ENCODE measurements around the gene MAP3K13. TPM values are rescaled to one million over a fixed set of nuclear protein-coding genes. Genes with fewer than 3 reads are reported as not detected.
"Not testable (repeated sequence)": the region's sequence is repeated elsewhere in the genome, so short reads cannot be mapped to it uniquely, and the experiment has no call there.

The MAP3K13 gene
- total RNA-seq, 1 donor from 2014 or later = 26.4 TPM

- H3K36me3 Mint-ChIP-seq (ENCODE audit: low read depth, unreplicated experiment) = peaks cover 5% of the 10 kb centered on the region
- TF ChIP-seq CTCF (IDR thresholded peaks at IDR 0.05; ENCODE audit: unreplicated experiment) = peak; percentile 62
- H3K27ac Mint-ChIP-seq (ENCODE audit: unreplicated experiment) = no peak overlapping the region
- no peaks in the 10 kb centered on the region for H3K9me3 Mint-ChIP-seq (ENCODE audit: unreplicated experiment)
- no peak overlapping the region for H3K4me3 Mint-ChIP-seq (ENCODE audit: unreplicated experiment)
- no peaks in the 10 kb centered on the region for H3K27me3 Mint-ChIP-seq (ENCODE audit: unreplicated experiment)
- DNase-seq (ENCODE audit: low spot score) = no peak
- no peaks in the 10 kb centered on the region for H3K4me1 Mint-ChIP-seq (ENCODE audit: unreplicated experiment)
Observed at GRCh38 chr3:185460719-185461350, 97.9 kb downstream of the MAP3K13 start.

GRCh38 chr3:185465471-185465870 is 102.5 kb downstream of the MAP3K13 start:
- DNase-seq (ENCODE audit: low spot score) = no peak
- Mint-ChIP-seq H3K36me3 (ENCODE audit: low read depth, unreplicated experiment) (peaks cover 13% of the 10 kb centered on the region), H3K27me3 (ENCODE audit: unreplicated experiment) (no peaks in the 10 kb centered on the region), H3K4me1 (ENCODE audit: unreplicated experiment) (peaks cover 5% of the 10 kb centered on the region), H3K9me3 (ENCODE audit: unreplicated experiment) (no peaks in the 10 kb centered on the region), H3K4me3 (ENCODE audit: unreplicated experiment) (no peak overlapping the region), H3K27ac (ENCODE audit: unreplicated experiment) (no peak overlapping the region)
- no peak for TF ChIP-seq CTCF (IDR thresholded peaks at IDR 0.05; ENCODE audit: unreplicated experiment)

DNA sequence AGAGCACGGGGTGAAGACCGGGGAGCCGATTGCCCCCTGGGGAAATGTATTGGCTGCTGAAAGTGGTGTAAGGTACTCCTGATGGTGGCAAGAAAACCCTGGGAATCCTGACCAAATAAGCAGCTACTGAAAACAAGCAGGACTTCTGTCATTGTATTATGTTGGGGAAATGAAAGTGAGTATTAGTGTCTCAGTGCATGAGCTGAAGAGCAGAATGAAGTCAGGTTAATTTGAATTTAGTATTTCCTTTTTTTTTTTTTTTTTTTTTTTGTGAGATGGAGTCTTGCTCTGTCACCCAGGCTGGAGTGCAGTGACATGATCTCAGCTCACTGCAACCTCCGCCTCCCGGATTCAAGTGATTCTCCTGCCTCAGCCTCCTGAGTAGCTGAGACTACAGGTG is 103.2 kb downstream of the MAP3K13 start:
- H3K36me3 Mint-ChIP-seq (ENCODE audit: low read depth, unreplicated experiment) = peaks cover 13% of the 10 kb centered on the region
- not testable (repeated sequence) for H3K9me3 Mint-ChIP-seq (ENCODE audit: unreplicated experiment); H3K4me1 Mint-ChIP-seq (ENCODE audit: unreplicated experiment); H3K27me3 Mint-ChIP-seq (ENCODE audit: unreplicated experiment); DNase-seq (ENCODE audit: low spot score); H3K4me3 Mint-ChIP-seq (ENCODE audit: unreplicated experiment); H3K27ac Mint-ChIP-seq (ENCODE audit: unreplicated experiment)

- TF ChIP-seq CTCF (IDR thresholded peaks at IDR 0.05; ENCODE audit: unreplicated experiment) = no peak
- Mint-ChIP-seq H3K27ac (ENCODE audit: unreplicated experiment) (no peak overlapping the region), H3K4me3 (ENCODE audit: unreplicated experiment) (no peak overlapping the region), H3K36me3 (ENCODE audit: low read depth, unreplicated experiment) (peaks cover 23% of the 10 kb centered on the region), H3K27me3 (ENCODE audit: unreplicated experiment) (peaks cover 3% of the 10 kb centered on the region), H3K9me3 (ENCODE audit: unreplicated experiment) (no peaks in the 10 kb centered on the region), H3K4me1 (ENCODE audit: unreplicated experiment) (peaks cover 10% of the 10 kb centered on the region)
- no peak for DNase-seq (ENCODE audit: low spot score)
Observed at GRCh38 chr3:185469542-185469941, 106.6 kb downstream of the MAP3K13 start.

DNA sequence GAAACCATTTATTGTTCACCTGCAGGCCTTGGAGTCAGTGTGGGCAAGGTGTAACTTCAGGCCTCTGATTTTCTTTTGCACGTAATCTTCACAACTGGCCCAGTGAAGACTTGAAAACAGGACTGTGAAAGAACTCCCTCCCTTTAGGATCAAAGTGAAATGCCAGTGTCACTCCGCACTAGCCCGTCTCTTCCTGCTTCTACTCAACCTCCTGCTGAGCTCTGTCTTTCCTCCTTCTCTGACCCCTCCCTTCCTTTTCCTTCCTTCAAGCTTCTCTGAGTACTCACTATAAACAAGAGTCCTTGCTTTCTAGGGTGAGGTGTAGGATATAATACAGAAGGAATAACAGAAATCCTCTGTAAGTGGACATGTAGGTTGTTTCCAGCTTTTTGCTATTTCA is 107.4 kb downstream of the MAP3K13 start:
- no peak for DNase-seq (ENCODE audit: low spot score)
- Mint-ChIP-seq H3K4me3 (ENCODE audit: unreplicated experiment) (peak overlapping the region; percentile 63), H3K4me1 (ENCODE audit: unreplicated experiment) (peaks cover 10% of the 10 kb centered on the region), H3K27me3 (ENCODE audit: unreplicated experiment) (peaks cover 3% of the 10 kb centered on the region), H3K9me3 (ENCODE audit: unreplicated experiment) (no peaks in the 10 kb centered on the region), H3K36me3 (ENCODE audit: low read depth, unreplicated experiment) (peaks cover 27% of the 10 kb centered on the region), H3K27ac (ENCODE audit: unreplicated experiment) (no peak overlapping the region)
- no peak for TF ChIP-seq CTCF (IDR thresholded peaks at IDR 0.05; ENCODE audit: unreplicated experiment)
